Esophagus squamous epithelium (tissue), 4 donors: ENCODE results near the gene TBC1D1.

Experiments used
- CTCF ChIP-seq, 6 experiments: fragments of 450-650 bp in 4 of 6; fragments of 200-600 bp in 2 of 6; sonication (generic) in 2 of 6; IDR thresholded peaks; one replicate each; pipeline ENCODE4 v1.5.1; 2016 to 2019; ENCODE audit warnings: antibody characterized with exemption in 6 of 6, mild to moderate bottlenecking in 4 of 6, moderate library complexity in 4 of 6
- POLR2A ChIP-seq, 4 donors: fragments of 450-650 bp; IDR thresholded peaks; one replicate each; pipeline ENCODE4 v1.6.1; 2017; ENCODE audit warnings: antibody characterized with exemption in 4 of 4, mild to moderate bottlenecking in 4 of 4, moderate library complexity in 3 of 4

DNA sequence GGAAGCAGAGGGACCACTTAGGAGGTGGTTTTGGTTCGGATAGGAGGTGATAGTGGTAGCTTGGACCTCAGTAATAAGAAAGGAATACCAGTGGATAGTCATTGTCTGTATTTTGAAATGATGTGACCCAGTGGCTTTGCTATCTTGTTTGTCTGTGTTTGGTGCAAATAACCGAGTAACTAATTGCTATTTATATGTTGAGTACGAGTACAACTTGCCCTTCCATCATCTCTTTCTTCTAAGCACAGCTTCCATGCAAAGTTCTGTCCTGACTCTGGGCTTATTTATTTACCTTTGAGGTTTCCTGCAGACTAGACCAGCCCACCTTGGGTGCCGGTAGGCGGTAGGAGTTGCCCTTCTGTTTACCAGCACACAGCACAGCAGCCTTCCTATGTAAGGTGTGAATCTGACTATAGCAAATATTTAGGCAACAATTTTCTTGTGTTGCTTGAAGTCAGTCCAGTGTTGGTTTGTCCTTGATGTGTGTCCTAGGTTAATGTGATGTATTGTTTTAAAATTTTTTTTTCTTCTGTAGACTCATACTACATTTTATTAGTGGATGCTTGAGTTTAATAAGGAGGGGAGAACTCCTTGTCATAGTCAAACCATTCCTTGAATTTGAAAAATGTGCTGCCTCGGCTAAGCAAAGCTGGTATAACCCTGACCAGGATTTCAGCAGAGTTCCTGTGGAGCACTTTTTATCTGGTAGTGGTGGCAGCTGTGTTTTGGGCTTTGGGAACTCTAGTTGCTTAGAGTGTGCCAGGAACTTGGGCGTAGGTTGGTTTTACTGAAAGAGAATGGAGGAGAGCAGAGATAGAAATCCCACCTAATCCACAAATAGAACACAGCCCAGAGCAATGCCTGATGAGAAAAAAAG lies 91.2 kb downstream of the TBC1D1 start:
- no peak for TF ChIP-seq CTCF (IDR thresholded peaks at IDR 0.05)
- TF ChIP-seq POLR2A (IDR thresholded peaks at IDR 0.05) = no peak
